ENCODE results near the gene LCOR.

LCOR gene

GRCh38 chr10:96831867-96832720 is at the start of gene LCOR:
TSS of gene LCOR (plus strand) at chr10:96832298. CDS start at chr10:96949058, 116,760 bp downstream.
- TF ChIP-seq, protein P1, sequence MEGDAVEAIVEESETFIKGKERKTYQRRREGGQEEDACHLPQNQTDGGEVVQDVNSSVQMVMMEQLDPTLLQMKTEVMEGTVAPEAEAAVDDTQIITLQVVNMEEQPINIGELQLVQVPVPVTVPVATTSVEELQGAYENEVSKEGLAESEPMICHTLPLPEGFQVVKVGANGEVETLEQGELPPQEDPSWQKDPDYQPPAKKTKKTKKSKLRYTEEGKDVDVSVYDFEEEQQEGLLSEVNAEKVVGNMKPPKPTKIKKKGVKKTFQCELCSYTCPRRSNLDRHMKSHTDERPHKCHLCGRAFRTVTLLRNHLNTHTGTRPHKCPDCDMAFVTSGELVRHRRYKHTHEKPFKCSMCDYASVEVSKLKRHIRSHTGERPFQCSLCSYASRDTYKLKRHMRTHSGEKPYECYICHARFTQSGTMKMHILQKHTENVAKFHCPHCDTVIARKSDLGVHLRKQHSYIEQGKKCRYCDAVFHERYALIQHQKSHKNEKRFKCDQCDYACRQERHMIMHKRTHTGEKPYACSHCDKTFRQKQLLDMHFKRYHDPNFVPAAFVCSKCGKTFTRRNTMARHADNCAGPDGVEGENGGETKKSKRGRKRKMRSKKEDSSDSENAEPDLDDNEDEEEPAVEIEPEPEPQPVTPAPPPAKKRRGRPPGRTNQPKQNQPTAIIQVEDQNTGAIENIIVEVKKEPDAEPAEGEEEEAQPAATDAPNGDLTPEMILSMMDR (IDR thresholded peaks at IDR 0.05; ENCODE audit: borderline replicate concordance, control extremely low read depth, extremely low read depth, insufficient read depth, missing control alignments) = no peak
- peak; percentile 96 for DNase-seq (ENCODE audit: low spot score)
- in situ Hi-C loops (cut with MboI; ENCODE audit: low sequenced_read_pairs, unreplicated experiment) = no loop called here

GRCh38 chr10:96784253-96784652 is 47.8 kb upstream of the LCOR start:
- no peak for DNase-seq (ENCODE audit: low spot score)
- TF ChIP-seq, protein P1 (IDR thresholded peaks at IDR 0.05; ENCODE audit: borderline replicate concordance, control extremely low read depth, extremely low read depth, insufficient read depth, missing control alignments) = no peak
- in situ Hi-C loops (cut with MboI; ENCODE audit: low sequenced_read_pairs, unreplicated experiment) = no loop called here

GRCh38 chr10:96789571-96790108 is 42.5 kb upstream of the LCOR start:
- peak; percentile 64 for DNase-seq (ENCODE audit: low spot score)
- in situ Hi-C loops (cut with MboI; ENCODE audit: low sequenced_read_pairs, unreplicated experiment) = no loop called here
- TF ChIP-seq, protein P1 (IDR thresholded peaks at IDR 0.05; ENCODE audit: borderline replicate concordance, control extremely low read depth, extremely low read depth, insufficient read depth, missing control alignments) = peak; percentile 4

GRCh38 chr10:96791902-96792301 is 40.2 kb upstream of the LCOR start:
- no peak for DNase-seq (ENCODE audit: low spot score)
- in situ Hi-C loops (cut with MboI; ENCODE audit: low sequenced_read_pairs, unreplicated experiment) = no loop called here
- TF ChIP-seq, protein P1 (IDR thresholded peaks at IDR 0.05; ENCODE audit: borderline replicate concordance, control extremely low read depth, extremely low read depth, insufficient read depth, missing control alignments) = no peak

GRCh38 chr10:96794836-96795733 is 37.0 kb upstream of the LCOR start:
- no peak for DNase-seq (ENCODE audit: low spot score)
- in situ Hi-C loops (cut with MboI; ENCODE audit: low sequenced_read_pairs, unreplicated experiment) = no loop called here
- TF ChIP-seq, protein P1 (IDR thresholded peaks at IDR 0.05; ENCODE audit: borderline replicate concordance, control extremely low read depth, extremely low read depth, insufficient read depth, missing control alignments) = no peak

DNA sequence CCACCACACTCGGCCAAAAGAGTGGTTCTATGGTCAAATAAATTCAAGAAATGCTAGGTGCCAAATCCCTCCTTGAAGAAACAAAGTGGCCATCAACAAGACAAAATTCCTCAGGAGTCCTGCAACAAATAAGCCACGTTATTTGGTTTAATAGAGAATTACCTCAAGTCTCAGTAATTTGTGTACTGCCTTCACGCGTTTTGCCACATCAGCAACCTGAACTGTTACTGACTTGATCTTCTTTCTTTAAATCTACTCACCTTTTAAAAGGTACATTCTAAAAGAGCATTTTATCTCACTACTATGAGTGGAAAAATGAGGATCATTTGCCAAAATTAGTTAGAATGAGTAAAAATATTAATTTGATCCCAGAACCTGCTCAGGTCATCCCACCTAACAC is 34.6 kb upstream of the LCOR start:
- TF ChIP-seq, protein P1 (IDR thresholded peaks at IDR 0.05; ENCODE audit: borderline replicate concordance, control extremely low read depth, extremely low read depth, insufficient read depth, missing control alignments) = no peak
- no peak for DNase-seq (ENCODE audit: low spot score)
- in situ Hi-C loops (cut with MboI; ENCODE audit: low sequenced_read_pairs, unreplicated experiment) = no loop called here

Measured in GM13976 (cell line).